OCI-LY3 (cell line): ENCODE results near the gene CNGA4.

ENCODE experiments used
- H2AFZ ChIP-seq: fragments of 200-600, 300-600 bp; shearing (Covaris generic); 2 replicates; pipeline ENCODE4 v1.6.0; 2014; ENCODE audit warnings: antibody characterized with exemption, low read depth, low read length
- H3K27ac ChIP-seq: fragments of 200-600, 300-600 bp; sonication (generic); 2 replicates; pipeline ENCODE4 v1.5.1; 2014; ENCODE audit warnings: mild to moderate bottlenecking, low read length, moderate library complexity, mixed read lengths
- H3K27me3 ChIP-seq: fragments of 200-600, 300-600 bp; sonication (generic); 2 replicates; pipeline ENCODE4 v1.6.1; 2014; ENCODE audit warnings: low read depth, low read length, mixed read lengths
- H3K36me3 ChIP-seq: fragments of 200-600, 300-600 bp; sonication (generic); replicated peaks from 2 replicates; pipeline ENCODE3; 2014; ENCODE audit warnings: low read depth, low read length, mixed read lengths
- H3K4me1 ChIP-seq: fragments of 300-600, 200-600 bp; sonication (generic); 2 replicates; pipeline ENCODE4 v1.6.1; 2014; ENCODE audit warnings: low read length, mixed read lengths
- H3K4me2 ChIP-seq: fragments of 200-600, 300-600 bp; sonication (generic); 2 replicates; pipeline ENCODE4 v1.6.1; 2014; ENCODE audit warnings: low read length, mixed read lengths
- H3K4me3 ChIP-seq: fragments of 300-600, 200-600 bp; sonication (generic); 2 replicates; pipeline ENCODE4 v1.5.1; 2014; ENCODE audit warnings: antibody characterized with exemption, mild to moderate bottlenecking, low read length, moderate library complexity
- H3K79me2 ChIP-seq: fragments of 300-600, 200-600 bp; shearing (Covaris generic); 2 replicates; pipeline ENCODE4 v1.6.1; 2014; ENCODE audit warnings: mild to moderate bottlenecking, low read length, mixed read lengths
- H3K9ac ChIP-seq: fragments of 300-600, 200-600 bp; shearing (Covaris generic); 2 replicates; pipeline ENCODE4 v1.6.0; 2014; ENCODE audit warnings: mild to moderate bottlenecking, low read length, moderate library complexity
- H3K9me3 ChIP-seq: fragments of 200-600, 300-600 bp; shearing (Covaris generic); 2 replicates; pipeline ENCODE4 v1.6.1; 2014; ENCODE audit warnings: low read length, mixed read lengths; ENCODE audit not compliant: insufficient read depth
- H4K20me1 ChIP-seq: fragments of 200-600, 300-600 bp; sonication (generic); 2 replicates; pipeline ENCODE4 v1.6.1; 2016; ENCODE audit warnings: low read length, mixed read lengths; ENCODE audit not compliant: insufficient read depth
- CTCF ChIP-seq: fragments of 200-600, 300-600 bp; sonication (generic); IDR thresholded peaks from 2 replicates; pipeline ENCODE4 v1.5.1; 2014; ENCODE audit warnings: antibody characterized with exemption, low read length, low read depth
- EZH2phosphoT487 ChIP-seq: fragments of 200-600 bp; shearing (Covaris generic); IDR thresholded peaks from 2 replicates; pipeline ENCODE4 v1.6.1; 2018; ENCODE audit warnings: antibody characterized with exemption, mixed run types, low read depth

The CNGA4 gene

GRCh38 chr11:6202041-6202440 lies 36.8 kb upstream of the CNGA4 start:
- no peak overlapping the region for H3K27ac ChIP-seq
- TF ChIP-seq CTCF (no peak), EZH2phosphoT487 (no peak)
- no peaks in the 10 kb centered on the region for H3K79me2 ChIP-seq
- H2AFZ ChIP-seq = no peak overlapping the region
- no peaks in the 10 kb centered on the region for H3K27me3 ChIP-seq
- H3K4me3 ChIP-seq = no peak overlapping the region
- no peak overlapping the region for H3K4me2 ChIP-seq
- H3K9ac ChIP-seq = no peak overlapping the region
- H3K9me3 ChIP-seq = no peaks in the 10 kb centered on the region
- no peaks in the 10 kb centered on the region for H3K36me3 ChIP-seq
- no peaks in the 10 kb centered on the region for H4K20me1 ChIP-seq
- peaks cover 6% of the 10 kb centered on the region for H3K4me1 ChIP-seq

DNA sequence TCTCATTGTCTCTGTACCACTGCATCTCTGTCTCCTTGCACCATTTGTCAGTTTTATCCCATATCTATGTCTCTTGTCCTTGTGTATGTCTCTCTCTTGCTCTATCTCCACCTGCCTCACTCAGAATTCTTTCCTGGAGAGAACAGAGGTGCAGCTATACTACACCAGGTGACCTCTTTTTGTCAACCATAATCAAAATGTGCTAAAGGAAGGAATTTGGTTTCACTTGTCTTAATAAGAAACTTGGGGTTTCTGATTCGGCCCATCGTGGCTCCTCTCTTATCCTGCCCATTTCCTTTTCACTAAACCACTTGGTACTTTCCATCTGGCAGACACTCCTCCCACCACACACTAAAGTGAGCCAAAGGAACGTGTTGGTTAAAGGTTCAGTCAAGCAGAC lies 35.6 kb upstream of the CNGA4 start:
- Histone ChIP-seq H3K27ac (no peak overlapping the region), H3K4me3 (no peak overlapping the region), H2AFZ (no peak overlapping the region), H3K9me3 (no peaks in the 10 kb centered on the region), H3K4me2 (no peak overlapping the region), H3K4me1 (peaks cover 6% of the 10 kb centered on the region), H4K20me1 (no peaks in the 10 kb centered on the region), H3K36me3 (no peaks in the 10 kb centered on the region), H3K27me3 (no peaks in the 10 kb centered on the region), H3K79me2 (no peaks in the 10 kb centered on the region), H3K9ac (no peak overlapping the region)
- TF ChIP-seq CTCF (no peak), EZH2phosphoT487 (no peak)

GRCh38 chr11:6204706-6205105 lies 34.2 kb upstream of the CNGA4 start:
- Histone ChIP-seq H3K4me1 (peaks cover 6% of the 10 kb centered on the region), H3K4me3 (no peak overlapping the region), H3K9ac (no peak overlapping the region), H2AFZ (no peak overlapping the region), H3K36me3 (no peaks in the 10 kb centered on the region), H3K9me3 (no peaks in the 10 kb centered on the region), H3K79me2 (no peaks in the 10 kb centered on the region), H4K20me1 (no peaks in the 10 kb centered on the region), H3K27me3 (no peaks in the 10 kb centered on the region), H3K27ac (no peak overlapping the region), H3K4me2 (no peak overlapping the region)
- TF ChIP-seq CTCF = no peak
- no peak for TF ChIP-seq EZH2phosphoT487

GRCh38 chr11:6205366-6205765 lies 33.5 kb upstream of the CNGA4 start, which contains the start of gene C11orf42:
Gene C11orf42, plus strand, starts transcription at chr11:6205557. Its CDS starts 59 bp downstream, at chr11:6205616.
- Histone ChIP-seq H3K36me3 (no peaks in the 10 kb centered on the region), H3K9ac (no peak within 1 kb of the TSS), H3K9me3 (no peaks in the 10 kb centered on the region), H3K4me2 (no peak within 1 kb of the TSS), H3K27ac (no peak within 1 kb of the TSS), H3K4me1 (peaks cover 6% of the 10 kb centered on the region), H2AFZ (no peak within 1 kb of the TSS), H3K27me3 (no peaks in the 10 kb centered on the region), H3K4me3 (no peak within 1 kb of the TSS), H3K79me2 (no peaks in the 10 kb centered on the region), H4K20me1 (no peaks in the 10 kb centered on the region)
- TF ChIP-seq EZH2phosphoT487 = no peak
